Upper lobe of left lung (tissue), 4 donors: ENCODE measurements around the gene CALY.

Experiments used
- POLR2A ChIP-seq, 4 donors: fragments of 450-650 bp; IDR thresholded peaks; one replicate each; pipeline ENCODE4 v1.5.1; 2016 to 2017; ENCODE audit warnings: antibody characterized with exemption in 4 of 4, mild to moderate bottlenecking in 2 of 4
- POLR2AphosphoS5 ChIP-seq, 2 donors: sonication (generic); formaldehyde crosslinking; IDR thresholded peaks; one replicate each; pipeline ENCODE4 v1.5.1; 2017; ENCODE audit warnings: antibody characterized with exemption in 2 of 2
- TF ChIP-seq, protein P1 (sequence below), 6 experiments: fragments of 450-650 bp in 4 of 6; fragments of 200-600 bp in 2 of 6; sonication (generic) in 2 of 6; IDR thresholded peaks; one replicate each; pipeline ENCODE4 v1.5.1; 2016 to 2019; ENCODE audit warnings: antibody characterized with exemption in 6 of 6

- TF ChIP-seq, protein P1, sequence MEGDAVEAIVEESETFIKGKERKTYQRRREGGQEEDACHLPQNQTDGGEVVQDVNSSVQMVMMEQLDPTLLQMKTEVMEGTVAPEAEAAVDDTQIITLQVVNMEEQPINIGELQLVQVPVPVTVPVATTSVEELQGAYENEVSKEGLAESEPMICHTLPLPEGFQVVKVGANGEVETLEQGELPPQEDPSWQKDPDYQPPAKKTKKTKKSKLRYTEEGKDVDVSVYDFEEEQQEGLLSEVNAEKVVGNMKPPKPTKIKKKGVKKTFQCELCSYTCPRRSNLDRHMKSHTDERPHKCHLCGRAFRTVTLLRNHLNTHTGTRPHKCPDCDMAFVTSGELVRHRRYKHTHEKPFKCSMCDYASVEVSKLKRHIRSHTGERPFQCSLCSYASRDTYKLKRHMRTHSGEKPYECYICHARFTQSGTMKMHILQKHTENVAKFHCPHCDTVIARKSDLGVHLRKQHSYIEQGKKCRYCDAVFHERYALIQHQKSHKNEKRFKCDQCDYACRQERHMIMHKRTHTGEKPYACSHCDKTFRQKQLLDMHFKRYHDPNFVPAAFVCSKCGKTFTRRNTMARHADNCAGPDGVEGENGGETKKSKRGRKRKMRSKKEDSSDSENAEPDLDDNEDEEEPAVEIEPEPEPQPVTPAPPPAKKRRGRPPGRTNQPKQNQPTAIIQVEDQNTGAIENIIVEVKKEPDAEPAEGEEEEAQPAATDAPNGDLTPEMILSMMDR (IDR thresholded peaks at IDR 0.05): no peak
- TF ChIP-seq POLR2AphosphoS5 (IDR thresholded peaks at IDR 0.05) (no peak), POLR2A (IDR thresholded peaks at IDR 0.05) (no peak)
Observed at GRCh38 chr10:133298466-133298865, 38.2 kb downstream of the CALY start.
